CD4-positive, alpha-beta T cell treated with Interleukin-17A for 1 hour (primary cell): Measurements from ENCODE around the gene AKT3.

ENCODE experiments used
- DNase-seq: peaks from one replicate; pipeline ENCODE4 v3.0.0-alpha.2; 2020

AKT3 gene

DNA sequence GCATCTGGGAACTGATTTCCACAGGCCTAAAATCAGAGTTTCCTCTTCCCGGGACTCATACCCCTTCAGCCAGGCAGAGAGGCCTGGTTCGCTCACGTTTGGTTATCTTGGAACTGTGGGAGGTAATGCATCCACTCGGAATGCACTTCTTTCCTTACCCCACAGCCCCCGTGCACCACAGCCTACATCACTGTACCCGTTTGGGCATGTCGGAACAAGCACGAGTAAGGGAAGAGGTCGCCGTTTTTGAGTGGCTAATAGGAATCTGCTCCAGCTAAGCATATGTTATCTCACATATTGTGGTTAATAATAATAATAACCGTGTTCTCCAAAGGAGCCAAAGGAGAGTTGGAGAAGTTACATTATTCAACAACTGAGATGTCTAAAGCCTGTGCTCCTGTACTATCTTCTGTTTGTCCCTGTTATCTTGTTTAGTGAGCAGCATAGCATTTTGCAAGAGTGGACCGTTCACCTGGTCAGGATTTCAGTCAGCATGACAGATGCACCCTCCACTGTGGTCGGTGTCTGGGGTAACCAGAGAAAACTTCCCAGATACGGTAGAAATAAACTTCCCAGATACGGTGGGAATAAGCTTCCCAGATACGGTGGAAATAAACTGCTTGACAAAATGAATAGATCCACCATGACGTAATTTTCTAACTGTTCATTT is 395.6 kb downstream of the AKT3 start:
- DNase-seq: no peak

GRCh38 chr1:243452092-243452491 is 398.0 kb downstream of the AKT3 start:
- DNase-seq: no peak

- no peak for DNase-seq
Observed at GRCh38 chr1:243449373-243449772, 400.7 kb downstream of the AKT3 start.

DNA sequence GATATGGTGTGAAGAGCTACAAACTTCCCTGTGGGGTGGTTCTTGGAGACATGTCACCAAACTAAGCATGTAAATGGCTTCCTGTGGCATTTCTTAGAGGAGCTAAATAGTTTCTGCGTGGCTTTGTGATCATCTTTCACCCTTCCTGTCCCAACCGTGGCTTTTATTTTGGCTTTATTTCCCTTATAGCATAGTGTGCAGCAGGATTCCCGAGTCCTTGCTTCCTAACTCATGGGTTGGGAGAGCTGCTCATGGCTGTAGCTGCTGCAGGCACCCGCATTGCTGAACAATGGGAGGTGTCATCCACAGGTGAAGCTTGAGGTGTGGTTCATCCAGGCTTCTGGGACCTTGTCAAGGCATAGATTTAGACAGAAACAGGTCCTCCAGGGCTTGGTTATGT is 402.2 kb downstream of the AKT3 start:
- DNase-seq: no peak

DNA sequence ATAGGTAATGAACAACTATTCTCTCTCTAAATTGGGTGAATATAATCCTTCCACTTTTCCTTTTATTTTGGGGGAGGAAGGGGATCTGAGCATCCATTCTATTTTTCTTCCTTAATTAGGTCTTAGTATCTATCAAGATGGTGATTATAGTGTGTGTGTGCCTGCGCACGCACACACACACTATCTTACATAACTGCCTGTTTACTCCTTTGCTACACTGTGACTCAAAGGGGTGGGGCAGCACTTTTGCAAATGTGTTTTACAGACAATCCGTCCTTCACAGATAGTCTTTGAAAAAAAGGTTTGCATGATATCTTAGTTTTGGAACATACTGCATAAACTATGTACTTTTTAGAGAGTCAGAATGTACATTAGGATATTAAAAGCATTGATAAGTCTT is 402.7 kb downstream of the AKT3 start:
- peak; percentile 3 for DNase-seq

GRCh38 chr1:243443557-243443956 is 406.5 kb downstream of the AKT3 start:
- DNase-seq: no peak

DNA sequence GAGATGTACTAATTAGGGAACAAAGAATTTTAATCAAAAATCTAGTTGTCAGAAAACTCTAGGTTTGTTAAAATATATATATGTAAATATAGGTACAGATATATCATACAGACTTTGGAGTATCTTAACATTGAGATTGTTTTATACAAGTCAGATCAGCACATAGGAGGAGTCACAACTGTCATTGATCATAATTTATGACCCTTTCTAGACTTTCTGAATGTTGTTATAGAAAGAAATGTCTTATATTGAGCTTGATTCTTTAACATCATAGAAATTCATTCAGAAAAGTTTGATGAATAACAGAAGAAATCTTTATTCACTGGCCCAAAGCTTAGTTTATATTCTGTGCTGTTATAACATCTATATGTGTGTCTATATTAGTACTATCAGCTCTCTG is 408.4 kb downstream of the AKT3 start:
- DNase-seq: no peak

DNA sequence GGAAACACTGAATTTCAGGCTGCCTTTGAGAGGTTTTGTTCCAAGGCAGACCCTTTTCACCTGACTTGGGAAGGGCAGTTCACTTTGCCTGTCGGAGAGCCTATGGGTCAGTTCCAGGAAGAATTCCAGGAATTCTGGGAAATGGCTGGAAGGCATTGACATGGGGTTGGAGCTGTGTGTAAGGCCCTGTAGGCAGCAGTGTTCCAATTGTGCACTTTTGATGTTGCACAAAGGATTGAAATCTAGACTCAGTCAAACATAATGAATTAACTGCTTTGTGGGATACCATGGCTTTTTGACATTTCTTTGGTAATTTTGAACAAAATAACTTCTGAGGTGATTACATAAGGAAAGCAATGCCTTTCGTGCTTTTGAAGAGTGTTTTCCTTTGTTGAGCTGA is 409.6 kb downstream of the AKT3 start:
- DNase-seq: no peak

DNA sequence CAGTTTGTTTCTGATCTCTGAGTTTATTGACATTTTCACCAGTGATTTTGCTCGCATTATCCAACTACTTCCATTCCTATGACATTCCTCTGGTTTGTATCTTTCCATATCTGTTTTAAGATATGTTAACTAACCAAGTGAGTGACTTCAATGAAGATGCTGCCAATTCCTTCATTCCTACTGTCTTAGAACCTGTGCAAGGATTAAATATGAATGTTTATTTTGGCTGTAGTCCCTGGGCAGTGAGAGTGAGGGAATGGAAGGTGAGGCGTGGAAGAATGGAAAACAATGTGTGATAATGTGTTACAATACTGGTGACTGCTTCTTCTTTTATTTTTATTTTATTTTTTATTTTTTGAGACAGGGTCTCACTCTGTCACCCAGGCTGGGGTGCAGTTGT is 411.2 kb downstream of the AKT3 start:
- DNase-seq: no peak
